Measurements from ENCODE around the gene DMD.

GRCh38 chrX:31356275-31357212 lies 1854.8 kb downstream of the DMD start:
- no peak for TF ChIP-seq ATOH8 (CRISPR knock-in tag; IDR thresholded peaks at IDR 0.05; ENCODE audit: low read depth)
- TF ChIP-seq CTCF (IDR thresholded peaks at IDR 0.05): no peak
- no peak for TF ChIP-seq EP300 (IDR thresholded peaks at IDR 0.05)
- no peak for TF ChIP-seq MAX (IDR thresholded peaks at IDR 0.05)
- no peak for TF ChIP-seq REST (IDR thresholded peaks at IDR 0.05)
- TF ChIP-seq ELK1 (IDR thresholded peaks at IDR 0.05; ENCODE audit: low read depth, low read length): no peak
- TF ChIP-seq KDM5A (IDR thresholded peaks at IDR 0.05): no peak
- no peak for TF ChIP-seq NR3C1 (IDR thresholded peaks at IDR 0.05)
- TF ChIP-seq NFE2L2 (conservative IDR thresholded peaks at IDR 0.05; ENCODE audit: low read length): no peak
- TF ChIP-seq EHF (CRISPR knock-in tag; IDR thresholded peaks at IDR 0.05): no peak
- no peak for TF ChIP-seq POLR2A (IDR thresholded peaks at IDR 0.05; ENCODE audit: low read length)

Measured in A549 (cell line).